8988T (cell line): ENCODE data around the gene EBF4.
A peak's percentile ranks its signal among the peaks of the same experiment; 100 is the strongest.
"Not testable (repeated sequence)": the region's sequence is repeated elsewhere in the genome, so short reads cannot be mapped to it uniquely, and the experiment has no call there.

Experiments used
- DNase-seq: peaks from one replicate; pipeline ENCODE4 v3.0.0; 2011

EBF4 gene

GRCh38 chr20:2672446-2672845 is 20.1 kb upstream of the EBF4 start:
- DNase-seq, result no peak

GRCh38 chr20:2673453-2673852 is 19.1 kb upstream of the EBF4 start:
- no peak for DNase-seq

GRCh38 chr20:2680046-2680445 is 12.5 kb upstream of the EBF4 start:
- no peak for DNase-seq

GRCh38 chr20:2682040-2682439 is 10.5 kb upstream of the EBF4 start:
- DNase-seq, result not testable (repeated sequence)

- not testable (repeated sequence) for DNase-seq
Measured at GRCh38 chr20:2684817-2685216, 7.8 kb upstream of the EBF4 start.

GRCh38 chr20:2687514-2687913 is 5.1 kb upstream of the EBF4 start:
- no peak for DNase-seq

- peak; percentile 70 for DNase-seq
Measured at GRCh38 chr20:2688041-2688591, 4.5 kb upstream of the EBF4 start.

GRCh38 chr20:2690213-2690612 is 2.4 kb upstream of the EBF4 start:
- no peak for DNase-seq

GRCh38 chr20:2690718-2691117 is 1.9 kb upstream of the EBF4 start:
- DNase-seq, result no peak

GRCh38 chr20:2691127-2691526 is 1.5 kb upstream of the EBF4 start:
- DNase-seq, result no peak

- DNase-seq, result no peak
Measured at GRCh38 chr20:2691663-2692035, 931 bp upstream of the EBF4 start.

GRCh38 chr20:2692886-2693285 is 306 bp downstream of the EBF4 start:
- DNase-seq, result peak; percentile 86

- DNase-seq, result peak; percentile 87
Measured at GRCh38 chr20:2693286-2694007, 867 bp downstream of the EBF4 start.

GRCh38 chr20:2694008-2694471 is 1.5 kb downstream of the EBF4 start:
- DNase-seq, result peak; percentile 55

- no peak for DNase-seq
Measured at GRCh38 chr20:2694519-2694918, 1.9 kb downstream of the EBF4 start.

GRCh38 chr20:2695206-2695983 is 2.8 kb downstream of the EBF4 start:
- DNase-seq, result no peak

- not testable (repeated sequence) for DNase-seq
Measured at GRCh38 chr20:2695984-2696525, 3.5 kb downstream of the EBF4 start.

- no peak for DNase-seq
Measured at GRCh38 chr20:2696646-2697045, 4.1 kb downstream of the EBF4 start.

GRCh38 chr20:2697768-2698167 is 5.2 kb downstream of the EBF4 start:
- no peak for DNase-seq

GRCh38 chr20:2698186-2698817 is 5.7 kb downstream of the EBF4 start:
- no peak for DNase-seq

- no peak for DNase-seq
Measured at GRCh38 chr20:2698912-2699311, 6.3 kb downstream of the EBF4 start.

- no peak for DNase-seq
Measured at GRCh38 chr20:2699775-2700413, 7.3 kb downstream of the EBF4 start.
